Hematopoietic multipotent progenitor cell (in vitro differentiated cells): ENCODE data around the gene PPP2R5C. TPM values are rescaled to one million over a fixed set of nuclear protein-coding genes. Genes with fewer than 3 reads are reported as not detected.
"Not testable (repeated sequence)": the region's sequence is repeated elsewhere in the genome, so short reads cannot be mapped to it uniquely, and the experiment has no call there.

Source experiments
- DNase-seq, 3 donors: peaks; one replicate each; pipeline ENCODE4 v3.0.0-alpha.2; 2011 to 2015; ENCODE audit warnings: low read depth in 2 of 3, low spot score in 2 of 3
- total RNA-seq: library from RNA; depleted of rRNA; stranded (reverse); fragments of >200 nt; gene quantifications from one replicate; pipeline ENCODE4 v1.2.3, GENCODE V29; 2012

Gene PPP2R5C
- total RNA-seq, 1 donor: 51.2 TPM

DNA sequence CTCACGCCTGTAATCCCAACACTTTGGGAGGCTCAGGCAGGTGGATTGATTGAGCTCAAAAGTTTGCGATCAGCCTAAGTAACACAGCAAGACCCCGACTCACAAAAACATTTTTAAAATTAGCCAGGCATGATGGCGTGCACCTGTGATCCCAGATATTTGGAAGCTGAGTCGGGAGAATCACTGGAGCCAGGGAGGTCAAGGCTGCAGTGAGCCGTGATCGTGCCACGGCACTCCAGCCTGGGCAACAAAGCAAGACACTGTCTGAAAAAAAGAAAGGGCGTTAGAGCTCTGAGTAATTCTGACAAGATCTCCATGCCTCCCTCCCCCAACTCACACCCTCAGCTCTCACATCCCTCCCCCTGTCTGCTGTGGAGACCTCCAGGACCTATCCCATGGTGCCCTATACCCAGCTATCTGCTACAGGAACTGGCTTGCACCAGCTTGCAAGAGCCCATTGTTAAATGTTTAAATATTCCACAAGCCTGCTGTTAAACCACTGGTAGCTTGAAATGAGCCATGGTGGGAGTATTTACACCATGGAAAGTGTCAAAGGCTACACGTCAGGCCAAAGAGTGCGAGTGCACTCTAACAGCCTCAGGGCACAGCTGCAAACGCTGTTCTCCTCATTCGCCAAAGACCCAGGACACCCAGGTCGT, 35.1 kb upstream of the PPP2R5C start:
- DNase-seq: no peak

DNA sequence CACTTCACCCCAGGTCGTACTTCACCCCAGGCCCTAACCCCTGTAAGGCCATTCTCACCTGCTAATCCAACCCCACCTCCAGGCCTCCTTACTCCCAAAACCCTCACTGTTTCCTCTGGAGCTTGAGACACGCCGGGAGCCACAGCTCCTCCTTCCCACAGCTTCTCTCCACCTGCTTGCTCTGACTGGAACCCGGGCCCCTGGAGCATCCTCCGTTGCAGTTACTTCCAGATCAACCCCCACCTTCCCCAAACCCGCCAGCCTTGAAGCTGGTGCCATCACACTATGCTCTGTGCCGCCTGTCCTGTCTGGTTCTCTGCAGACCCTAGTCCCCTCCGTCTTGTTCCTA, 34.6 kb upstream of the PPP2R5C start:
- no peak for DNase-seq

DNA sequence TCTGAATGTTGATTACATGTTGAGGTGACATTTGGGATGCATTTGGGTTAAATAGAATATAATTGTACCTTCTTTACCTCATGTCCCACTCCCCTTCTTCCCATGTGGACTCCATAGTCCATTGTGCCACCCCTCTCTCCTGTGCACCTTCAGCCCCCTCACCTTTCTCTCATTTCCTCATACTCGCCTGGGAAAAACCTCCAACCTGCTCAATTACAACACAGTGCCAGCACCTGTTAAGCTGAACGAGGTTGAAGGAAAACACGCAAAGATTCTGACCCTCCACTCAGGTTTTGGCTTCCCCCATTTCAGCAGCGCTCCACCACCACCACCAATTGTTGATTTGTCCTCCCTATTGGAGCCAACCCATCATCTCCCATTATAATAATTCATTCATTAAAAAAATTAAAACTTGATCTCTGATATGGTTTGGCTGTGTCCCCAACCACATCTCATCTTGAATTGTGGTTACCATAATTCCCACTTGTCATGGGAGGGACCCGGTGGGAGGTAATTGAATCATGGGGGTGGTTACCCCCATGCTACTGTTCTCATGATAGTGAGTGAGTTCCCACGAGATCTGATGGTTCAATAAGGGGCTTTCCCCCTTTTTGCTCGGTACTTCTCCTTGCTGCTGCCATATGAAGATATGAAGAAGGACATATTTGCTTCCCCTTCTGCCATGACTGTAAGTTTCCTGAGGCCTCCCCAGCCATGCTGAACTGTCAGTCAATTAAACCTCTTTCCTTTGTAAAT, 33.7 kb upstream of the PPP2R5C start:
- no peak for DNase-seq

DNA sequence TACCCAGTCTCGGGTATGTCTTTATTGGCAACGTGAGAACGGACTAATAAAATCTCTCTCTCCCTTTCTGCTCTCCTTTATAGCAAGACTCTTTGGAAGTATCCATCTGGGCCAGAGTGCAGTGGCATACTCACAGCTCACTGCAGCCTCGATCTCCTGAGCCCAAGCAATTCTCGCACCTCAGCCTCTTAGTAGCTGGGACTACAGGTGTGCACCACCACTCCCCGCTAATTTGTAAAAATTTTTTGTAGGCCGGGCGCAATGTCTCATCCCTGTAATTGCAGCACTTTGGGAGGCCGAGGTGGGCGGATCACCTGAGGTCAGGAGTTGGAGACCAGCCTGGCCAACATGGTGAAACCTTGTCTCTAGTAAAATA, 33.2 kb upstream of the PPP2R5C start:
- no peak for DNase-seq

DNA sequence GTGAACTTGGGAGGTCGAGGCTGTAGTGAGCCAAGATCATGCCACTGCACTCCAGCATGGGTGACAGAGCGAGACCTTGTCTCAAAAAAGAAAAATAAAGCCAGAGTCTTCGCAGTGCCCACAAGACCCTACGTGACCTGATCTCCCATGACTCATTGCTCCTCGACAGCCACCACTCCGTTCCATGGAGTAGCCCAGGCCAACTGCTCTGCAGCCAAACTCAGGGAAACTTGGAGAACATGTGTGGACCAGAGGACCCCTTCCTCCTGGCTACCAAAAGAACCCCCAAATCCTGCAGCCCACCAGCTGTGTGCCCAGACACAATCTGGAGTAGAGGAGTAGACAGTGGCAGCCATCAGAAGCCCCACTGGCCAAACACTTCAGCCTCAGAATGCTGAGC, 32.1 kb upstream of the PPP2R5C start:
- no peak for DNase-seq

DNA sequence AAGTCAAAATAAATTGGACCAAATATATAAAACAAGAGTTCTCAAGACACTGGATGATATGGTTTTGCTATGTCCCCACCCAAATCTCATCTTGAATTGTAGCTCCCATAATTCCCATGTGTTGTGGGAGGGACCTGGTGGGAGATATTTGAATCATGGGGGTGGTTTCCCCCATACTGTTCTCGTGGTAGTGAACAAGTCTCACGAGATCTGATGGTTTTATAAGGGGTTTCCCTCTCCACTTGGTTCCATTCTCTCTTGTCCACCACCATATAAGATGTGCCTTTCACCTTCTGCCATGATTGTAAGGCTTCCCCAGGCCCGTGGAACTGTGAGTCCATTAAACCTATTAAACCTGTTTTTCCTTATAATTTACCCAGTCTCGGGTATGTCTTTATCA, 31.4 kb upstream of the PPP2R5C start:
- DNase-seq: not testable (repeated sequence)

DNA sequence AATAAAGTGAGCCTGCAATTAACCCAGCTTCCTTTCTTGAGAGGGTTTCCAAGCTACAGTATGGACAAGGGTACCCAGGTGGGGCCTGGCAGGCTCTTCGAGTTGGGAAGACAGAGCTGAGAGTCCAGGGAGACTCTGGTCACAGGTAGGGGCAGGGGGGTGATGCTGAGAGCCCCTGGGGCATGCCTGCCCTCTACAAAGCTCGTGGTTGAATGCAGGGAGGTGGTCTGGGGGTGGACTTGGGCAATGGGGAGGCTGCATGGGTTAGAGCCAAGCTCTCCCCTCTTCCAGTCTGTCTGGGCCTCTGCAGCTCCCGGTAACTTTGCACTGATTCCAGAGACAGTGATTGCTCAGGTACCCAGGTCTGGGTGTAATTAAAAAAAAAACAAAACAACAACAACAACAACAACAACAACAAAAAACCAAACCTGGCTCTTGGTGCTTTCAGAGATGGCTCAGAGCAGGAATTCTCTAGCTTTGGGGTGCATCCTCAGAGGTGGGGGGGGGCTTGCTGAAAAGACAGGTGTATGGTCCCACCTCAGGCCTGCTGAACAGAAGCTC, 30.8 kb upstream of the PPP2R5C start:
- no peak for DNase-seq

DNA sequence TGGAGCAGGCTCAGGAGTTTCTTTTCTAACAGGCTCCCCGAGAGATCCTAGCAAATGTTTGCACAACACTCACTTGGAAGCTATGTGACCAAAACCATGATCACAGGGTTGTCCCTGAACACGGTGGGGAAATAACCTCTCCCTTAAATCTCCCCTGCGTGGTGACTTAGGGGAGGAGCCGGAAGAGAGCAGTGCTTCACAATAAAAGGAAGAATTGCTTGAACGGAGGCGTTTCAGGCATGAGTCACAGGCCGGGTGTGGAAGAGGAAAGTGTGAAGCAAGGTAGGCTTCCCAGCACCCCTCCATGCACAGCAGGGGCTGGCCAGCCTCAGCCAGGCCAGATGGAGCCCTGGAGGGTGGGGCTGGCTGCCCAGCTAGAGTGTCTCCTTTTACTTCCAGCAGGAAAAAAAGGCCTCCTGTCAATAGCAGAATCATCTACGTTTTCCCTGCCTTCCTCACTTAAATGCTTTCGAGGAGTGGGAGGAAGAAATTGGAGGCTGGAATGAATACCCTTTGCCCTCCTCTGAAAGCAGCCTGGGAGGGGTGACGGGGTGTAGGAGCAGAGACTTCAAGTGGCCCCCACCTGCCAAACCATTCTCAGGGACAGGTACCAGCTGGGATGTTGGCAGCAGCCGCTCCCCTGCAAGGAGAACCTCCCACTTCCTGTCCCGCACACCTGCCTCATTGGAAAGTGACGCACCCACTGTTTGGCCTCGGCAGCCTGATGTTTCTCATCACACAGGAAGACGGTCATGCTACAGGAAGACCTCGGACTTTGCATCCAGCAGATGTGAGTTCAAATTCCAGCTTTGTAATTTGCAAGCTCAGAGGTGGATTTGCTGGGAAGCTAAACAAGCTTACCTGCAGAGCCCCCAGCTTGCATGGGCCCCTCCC, 30.1 kb upstream of the PPP2R5C start:
- DNase-seq: peak; percentile 60 to 84 (median 78)

DNA sequence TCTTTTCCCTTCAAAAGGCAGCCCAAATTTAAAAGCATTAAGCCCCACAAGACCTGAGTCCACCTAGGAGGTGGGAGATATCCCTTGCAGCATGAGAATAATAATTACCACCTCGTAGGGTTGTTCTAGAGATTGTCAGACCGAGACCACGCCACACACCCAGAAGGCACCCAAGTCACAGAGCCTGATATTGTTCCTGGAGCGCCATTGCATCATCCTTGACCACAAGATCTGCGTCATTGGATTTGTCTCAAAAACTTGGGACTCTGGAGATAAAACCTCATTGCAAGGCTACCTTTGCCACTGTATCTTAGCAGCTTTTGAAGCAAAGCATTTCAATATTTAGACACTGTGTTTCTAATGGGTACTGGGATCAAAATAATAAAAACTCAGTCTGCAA, 29.4 kb upstream of the PPP2R5C start:
- DNase-seq: no peak

DNA sequence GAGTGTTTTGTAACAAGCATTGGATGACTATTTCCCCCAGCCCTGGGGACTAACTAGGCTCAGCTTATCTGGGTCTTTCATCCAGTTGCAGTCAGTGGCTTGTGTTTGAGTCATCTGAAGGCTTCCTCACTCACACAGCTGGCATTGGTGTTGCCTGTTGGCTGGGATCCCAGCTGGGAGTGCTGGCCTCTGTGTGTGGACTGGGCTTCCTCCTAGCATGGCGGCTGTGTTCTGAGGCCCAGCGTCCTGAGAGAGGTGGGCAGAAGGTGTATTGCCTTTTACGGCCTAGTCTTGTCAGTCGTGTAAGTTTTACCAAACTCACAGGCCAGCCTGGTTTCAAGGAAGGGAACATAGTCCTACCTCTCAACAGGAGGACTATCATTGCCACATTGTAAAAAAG, 28.3 kb upstream of the PPP2R5C start:
- DNase-seq: no peak

DNA sequence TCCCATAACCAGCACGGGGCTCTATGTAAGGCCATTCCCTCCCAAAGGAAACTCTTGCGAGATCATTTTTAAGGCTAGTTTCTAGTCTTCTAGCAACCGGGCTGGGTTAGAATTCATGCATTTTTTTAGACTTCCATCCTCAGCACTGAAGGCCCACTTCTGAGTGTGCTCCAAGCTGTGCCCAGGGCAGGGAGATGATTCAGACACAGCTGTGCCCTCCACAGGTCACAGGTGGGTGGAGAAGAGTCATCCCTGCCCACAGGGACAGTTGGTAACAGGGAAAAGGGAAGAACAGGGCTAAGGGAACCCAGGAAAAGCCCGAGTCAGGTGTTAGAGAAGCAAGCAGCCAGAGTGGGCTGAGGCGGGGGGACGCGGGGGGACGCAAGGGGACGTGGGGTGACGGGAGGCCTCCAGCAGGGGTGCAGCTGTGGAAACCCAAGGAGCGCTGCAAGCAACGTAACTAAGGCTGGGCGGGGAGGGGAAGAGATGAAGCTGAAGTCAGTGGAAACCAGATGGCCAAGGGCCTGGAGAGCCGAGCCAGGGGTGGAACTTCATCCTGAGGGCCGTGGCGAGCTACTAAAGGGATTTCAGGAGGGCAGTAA, 27.2 kb upstream of the PPP2R5C start:
- no peak for DNase-seq

DNA sequence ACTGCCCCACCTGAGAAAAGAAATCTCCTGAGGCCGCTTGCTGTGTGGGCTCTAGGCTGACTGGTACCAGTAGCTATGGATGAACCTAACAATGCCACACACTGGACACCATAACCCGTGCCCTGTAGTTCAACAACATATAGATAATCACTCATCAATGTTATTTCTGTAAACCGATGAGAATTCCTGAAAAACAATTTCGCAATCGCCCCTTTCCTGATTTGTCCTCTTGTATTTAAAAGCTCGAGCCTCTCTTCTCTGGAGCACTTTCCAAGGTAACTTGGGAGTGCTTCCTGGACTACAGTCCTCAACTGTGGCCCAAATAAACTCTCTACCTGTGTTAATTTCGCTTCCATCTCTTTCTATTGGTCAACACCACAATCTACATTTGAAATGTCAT, 26.1 kb upstream of the PPP2R5C start:
- DNase-seq: no peak

DNA sequence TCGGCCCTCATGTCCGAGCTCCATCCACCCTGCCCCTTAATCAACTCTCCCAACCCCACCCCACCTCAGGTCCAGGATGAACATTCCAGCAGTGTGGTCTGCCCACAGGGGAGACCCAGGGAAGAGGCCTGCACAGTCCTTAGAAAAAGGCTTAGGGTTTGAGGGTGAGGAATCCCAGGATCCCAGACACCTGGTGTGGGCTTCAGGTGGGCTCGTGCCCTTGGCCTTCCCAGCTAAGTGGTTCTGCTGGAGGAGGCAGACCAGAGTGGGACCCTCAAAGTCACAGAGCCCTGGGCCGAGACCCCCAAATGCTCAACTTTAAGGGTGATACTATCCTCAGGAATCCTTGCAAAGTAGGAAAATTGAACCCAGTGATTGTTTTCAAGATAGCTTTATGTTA, 25.4 kb upstream of the PPP2R5C start:
- DNase-seq: no peak

DNA sequence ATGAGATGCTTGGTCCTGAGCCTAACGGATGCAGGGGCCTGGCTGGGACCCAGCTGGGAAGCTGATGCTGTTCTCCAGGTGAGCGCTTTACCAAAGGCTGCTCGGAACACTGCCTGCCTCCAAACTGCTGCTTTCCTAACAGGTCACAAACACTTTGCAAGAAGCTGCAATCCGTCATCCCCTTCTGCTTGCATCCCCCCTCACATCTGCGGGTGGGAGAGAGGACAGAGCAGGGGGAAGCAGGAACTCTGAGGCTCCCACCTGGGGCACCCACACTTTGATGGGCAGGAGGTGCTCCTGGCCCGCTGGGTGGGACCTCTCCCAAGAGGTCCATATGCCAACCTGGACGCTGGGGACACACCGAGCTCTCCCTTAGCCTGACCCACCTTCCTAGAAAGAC, 24.9 kb upstream of the PPP2R5C start:
- no peak for DNase-seq

DNA sequence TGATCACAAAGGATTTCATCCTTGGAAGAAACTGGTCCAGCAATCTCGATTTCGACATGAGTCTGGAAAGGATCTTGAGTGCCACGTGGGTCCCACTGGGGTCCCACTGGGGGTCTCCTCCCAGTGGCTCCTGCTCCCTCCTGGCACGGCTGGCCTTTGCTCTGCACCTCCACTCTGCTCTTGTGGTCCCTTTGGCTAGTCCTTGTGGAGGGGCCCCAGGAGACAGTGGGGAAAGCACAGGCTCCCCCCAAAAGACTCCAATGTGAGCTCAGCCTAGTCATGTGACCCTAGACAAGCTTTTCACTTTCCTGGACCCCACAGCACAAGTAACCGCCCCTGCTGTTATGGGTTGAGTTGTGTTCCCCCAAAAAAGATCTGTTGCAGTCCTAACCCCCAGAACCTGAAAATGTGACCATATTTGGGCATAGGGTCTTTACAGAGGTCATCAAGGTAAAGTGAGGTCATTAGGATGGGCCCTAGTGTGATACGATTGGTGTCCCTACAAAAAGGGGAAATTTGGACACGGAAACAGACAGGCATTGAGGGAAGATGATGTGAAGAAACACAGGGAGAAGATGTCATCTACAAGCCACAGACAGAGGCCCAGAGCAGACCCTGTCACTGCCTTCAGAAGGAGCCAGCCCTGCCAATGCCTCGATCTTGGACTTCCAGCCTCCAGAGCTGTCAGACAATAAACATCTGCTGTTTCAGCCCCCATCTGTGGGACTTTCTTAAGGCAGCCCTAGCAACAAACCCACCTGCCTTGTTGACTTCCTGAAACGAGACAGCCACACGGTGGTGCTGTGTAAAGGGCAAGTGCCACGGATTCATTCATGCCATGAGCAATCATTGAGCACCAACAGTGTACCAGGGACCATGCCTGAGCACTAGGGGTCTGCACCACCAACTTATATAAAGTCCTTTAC, 23.8 kb upstream of the PPP2R5C start:
- peak in 1 of 3 donors; percentile 42 for DNase-seq

DNA sequence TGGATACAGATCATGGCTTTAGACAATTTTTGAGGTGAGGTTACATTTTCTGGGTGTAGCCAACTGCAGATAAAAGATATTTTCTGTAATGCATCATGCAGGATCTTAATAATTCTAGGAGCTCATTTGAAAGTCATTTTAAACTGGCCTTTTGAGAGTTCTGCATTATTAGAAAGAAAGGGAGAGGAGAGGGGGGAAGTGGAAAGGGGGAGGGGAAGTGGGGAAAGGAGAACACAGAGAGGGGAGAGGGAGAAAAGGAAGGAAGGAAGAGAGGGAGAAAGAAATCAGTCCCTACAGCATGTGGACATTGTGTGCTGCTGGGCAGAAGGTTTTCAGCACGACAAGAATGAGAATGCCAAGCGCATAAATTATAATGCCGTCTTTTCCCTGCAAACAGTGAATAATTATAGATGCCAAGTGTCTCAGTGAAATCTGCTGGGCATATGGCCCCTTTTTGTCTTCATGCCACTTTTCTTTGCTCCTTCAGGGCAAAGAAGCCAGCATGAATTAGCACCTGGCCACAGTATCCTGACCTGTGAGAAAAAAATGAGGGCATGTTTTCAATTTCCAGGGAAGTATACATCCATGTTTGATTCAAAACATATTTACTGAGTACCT, 22.7 kb upstream of the PPP2R5C start:
- DNase-seq: no peak

DNA sequence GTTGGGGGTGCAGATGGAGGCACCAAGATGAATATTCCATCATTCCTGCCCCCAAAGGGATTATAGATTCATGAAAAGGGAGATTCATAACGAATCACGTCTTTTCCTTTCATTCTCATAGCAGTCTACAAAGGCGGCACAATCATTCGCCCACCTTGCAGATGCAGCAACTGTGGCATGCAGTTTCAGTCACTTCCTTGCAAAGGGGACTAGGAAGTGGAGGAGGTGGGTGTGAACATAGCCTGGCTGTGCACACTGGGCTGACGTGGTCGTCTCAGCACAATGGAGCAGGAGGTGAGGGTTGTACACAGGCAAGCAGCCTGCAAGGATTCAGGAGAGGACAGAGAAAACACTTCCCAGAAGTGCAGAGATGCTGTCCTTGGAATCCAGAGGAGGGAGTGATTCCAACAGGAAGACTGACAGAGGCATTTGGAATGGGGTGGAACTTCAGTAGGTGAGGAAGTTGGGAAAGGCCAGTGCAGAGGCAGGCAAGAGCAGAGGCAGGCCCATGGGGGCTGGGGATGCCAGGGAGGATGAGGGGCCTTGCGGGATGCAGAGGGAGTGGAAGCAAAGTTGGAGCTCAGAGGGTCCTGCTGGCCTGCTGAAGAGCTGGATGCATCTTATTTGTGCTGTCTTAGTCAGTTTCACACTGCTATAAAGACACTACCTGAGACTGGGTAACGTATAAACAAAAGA, 21.9 kb upstream of the PPP2R5C start:
- no peak for DNase-seq

DNA sequence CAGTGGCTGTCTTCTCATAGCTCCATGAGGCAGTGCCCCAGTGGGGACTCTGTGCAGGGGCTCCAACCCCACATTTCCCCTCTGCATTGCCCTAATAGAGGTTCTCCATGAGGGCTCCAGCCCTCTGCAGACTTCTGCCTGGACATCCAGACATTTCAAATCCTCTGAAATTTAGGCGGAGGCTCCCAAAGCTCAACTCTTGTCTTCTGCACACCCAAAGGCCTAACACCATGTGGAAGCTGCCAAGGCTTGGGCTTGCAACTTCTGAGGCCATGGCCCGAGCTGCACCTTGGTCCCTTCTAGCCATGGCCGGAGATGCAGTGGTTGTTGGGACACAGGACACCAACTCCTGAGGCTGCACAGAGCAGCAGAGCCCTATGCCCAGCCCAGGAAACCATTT, 20.5 kb upstream of the PPP2R5C start:
- no peak for DNase-seq

DNA sequence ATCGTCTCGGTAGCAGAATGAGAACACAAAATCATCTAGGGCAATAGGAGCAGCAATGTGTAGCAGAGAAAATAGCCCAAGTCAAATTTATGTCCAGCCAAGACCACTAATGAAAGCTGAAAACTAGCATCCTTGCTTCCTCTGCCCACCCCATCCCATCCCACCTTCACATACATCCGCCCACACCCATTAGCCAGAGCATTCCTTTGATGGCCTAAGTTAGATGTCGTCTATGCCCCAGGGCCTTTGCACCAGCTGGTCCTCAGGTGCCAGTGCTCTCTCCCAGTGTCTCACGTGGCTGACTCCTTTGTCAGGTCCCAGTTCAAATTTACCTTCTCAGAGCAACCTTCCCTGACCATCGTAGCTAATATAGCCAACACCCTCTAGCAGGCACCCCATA, 17.8 kb upstream of the PPP2R5C start:
- no peak for DNase-seq
